ENCODE measurements around the gene DPT.

DPT gene

GRCh38 chr1:168654198-168654915 lies 74.6 kb downstream of the DPT start:
- no peak for DNase-seq

- DNase-seq: no peak
These were observed 75.4 kb downstream of the DPT start for GRCh38 chr1:168653567-168653966.

- DNase-seq: no peak
These were observed 83.3 kb downstream of the DPT start for GRCh38 chr1:168645721-168646120.
